ENCODE measurements around the gene HOXA1. TPM values are rescaled to one million over a fixed set of nuclear protein-coding genes. Genes with fewer than 3 reads are reported as not detected.

HOXA1 gene
- total and polyA plus RNA-seq, 2 of the 8 experiments (the other 6 are each of a cell fraction or from before 2014, with no cell fraction given) = not detected

GRCh38 chr7:27078616-27079233, 17.1 kb downstream of the HOXA1 start (continued):
- TF ChIP-seq CHD7 (IDR thresholded peaks at IDR 0.05; ENCODE audit: insufficient replicate concordance, low read length) (no peak), CEBPB (IDR thresholded peaks at IDR 0.05; ENCODE audit: low read depth, low read length) (no peak), CHD1 (IDR thresholded peaks at IDR 0.05; ENCODE audit: low read depth, low read length) (no peak), MAX (IDR thresholded peaks at IDR 0.05) (no peak), NRF1 (IDR thresholded peaks at IDR 0.05; ENCODE audit: low read depth, low read length) (no peak), SP2 (IDR thresholded peaks at IDR 0.05; ENCODE audit: low read length) (no peak), CTCF (IDR thresholded peaks at IDR 0.05; ENCODE audit: control extremely low read depth in 1 of 3, insufficient read depth in 1 of 3, low read depth in 1 of 3, low read length in 3 of 3) (no peak), SUZ12 (IDR thresholded peaks at IDR 0.05; ENCODE audit: low read length) (no peak)
